Cardiac muscle cell (in vitro differentiated cells and primary cell): ENCODE data around the gene NEK1. TPM values are rescaled to one million over a fixed set of nuclear protein-coding genes. Genes with fewer than 3 reads are reported as not detected.

ENCODE experiments used
- DNase-seq, 2 donors: peaks; one replicate each; pipeline versions ENCODE4 v3.0.0 to v3.0.0-alpha.2; 2010 to 2017; ENCODE audit warnings: low read depth in 1 of 2, low spot score in 1 of 2
- H3K27ac ChIP-seq: fragments of 200-600 bp; sonication (generic); 2 replicates; pipeline ENCODE4 v1.5.1; 2016
- H3K27me3 ChIP-seq: fragments of 200-600 bp; sonication (generic); 2 replicates; pipeline ENCODE4 v1.6.0; 2016; ENCODE audit warnings: control low read depth
- H3K36me3 ChIP-seq: fragments of 200-600 bp; sonication (generic); 2 replicates; pipeline ENCODE4 v1.5.1; 2016; ENCODE audit warnings: control low read depth
- H3K4me1 ChIP-seq: fragments of 200-600 bp; sonication (generic); 2 replicates; pipeline ENCODE4 v1.8.1; 2017; ENCODE audit warnings: low read depth, mild to moderate bottlenecking, mixed run types
- H3K4me3 ChIP-seq: fragments of 200-600 bp; sonication (generic); 2 replicates; pipeline ENCODE4 v1.5.1; 2016; ENCODE audit warnings: mild to moderate bottlenecking
- H3K9me3 ChIP-seq: fragments of 200-600 bp; sonication (generic); 2 replicates; pipeline ENCODE4 v1.5.1; 2017; ENCODE audit warnings: low read depth, mild to moderate bottlenecking, control low read depth
- CTCF ChIP-seq: IDR thresholded peaks from 2 replicates; pipeline ENCODE4 v1.5.1; 2012; ENCODE audit warnings: low read depth, mild to moderate bottlenecking, low read length
- polyA plus RNA-seq: library from polyadenylated mRNA; unstranded; fragments of >200 nt; fragmentation: Nextera tagmentation; extraction: Ambion mirVana; gene quantifications from 2 replicates; pipeline ENCODE4 v1.2.1, GENCODE V29; 2016
- total RNA-seq: library from RNA; depleted of rRNA; stranded (reverse); fragments of >200 nt; gene quantifications from 2 replicates; pipeline ENCODE4 v1.2.3, GENCODE V29; 2016

NEK1 gene
- total and polyA plus RNA-seq, 2 experiments from 2014 or later, result 11.3 to 17.0 TPM

DNA sequence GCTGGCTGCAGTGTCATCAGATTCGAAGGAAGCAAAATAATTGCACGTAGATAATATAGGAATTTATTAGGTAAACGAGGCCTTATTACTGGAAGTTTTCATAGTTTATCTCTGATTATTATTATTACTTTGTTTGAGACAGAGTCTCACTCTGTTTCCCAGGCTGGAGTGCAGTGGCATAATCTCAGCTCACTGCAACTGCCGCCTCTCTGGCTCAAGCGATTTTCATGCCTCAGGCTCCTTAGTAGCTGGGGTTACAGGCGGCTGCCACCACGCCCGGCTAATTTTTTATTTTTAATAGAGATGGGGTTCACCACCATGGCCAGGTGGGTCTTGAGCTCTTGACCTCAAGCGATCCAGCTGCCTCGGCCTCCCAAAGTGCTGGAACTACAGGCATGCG, 20.5 kb upstream of the NEK1 start:
- DNase-seq, result no peak
- Histone ChIP-seq H3K4me3 (no peak overlapping the region), H3K4me1 (peaks cover 6% of the 10 kb centered on the region), H3K27ac (no peak overlapping the region), H3K27me3 (no peaks in the 10 kb centered on the region), H3K9me3 (no peaks in the 10 kb centered on the region), H3K36me3 (no peaks in the 10 kb centered on the region)
- TF ChIP-seq CTCF, result no peak

- H3K4me1 ChIP-seq, result peaks cover 5% of the 10 kb centered on the region
- H3K27me3 ChIP-seq, result no peaks in the 10 kb centered on the region
- no peak overlapping the region for H3K27ac ChIP-seq
- no peaks in the 10 kb centered on the region for H3K9me3 ChIP-seq
- TF ChIP-seq CTCF, result no peak
- no peaks in the 10 kb centered on the region for H3K36me3 ChIP-seq
- no peak overlapping the region for H3K4me3 ChIP-seq
- no peak for DNase-seq
These were observed 17.7 kb upstream of the NEK1 start for GRCh38 chr4:169630069-169630468.

- Histone ChIP-seq H3K4me3 (no peak overlapping the region), H3K4me1 (no peaks in the 10 kb centered on the region), H3K9me3 (no peaks in the 10 kb centered on the region), H3K36me3 (no peaks in the 10 kb centered on the region), H3K27ac (no peak overlapping the region), H3K27me3 (no peaks in the 10 kb centered on the region)
- no peak for TF ChIP-seq CTCF
- no peak for DNase-seq
These were observed 16.2 kb upstream of the NEK1 start for GRCh38 chr4:169628579-169628978.

DNA sequence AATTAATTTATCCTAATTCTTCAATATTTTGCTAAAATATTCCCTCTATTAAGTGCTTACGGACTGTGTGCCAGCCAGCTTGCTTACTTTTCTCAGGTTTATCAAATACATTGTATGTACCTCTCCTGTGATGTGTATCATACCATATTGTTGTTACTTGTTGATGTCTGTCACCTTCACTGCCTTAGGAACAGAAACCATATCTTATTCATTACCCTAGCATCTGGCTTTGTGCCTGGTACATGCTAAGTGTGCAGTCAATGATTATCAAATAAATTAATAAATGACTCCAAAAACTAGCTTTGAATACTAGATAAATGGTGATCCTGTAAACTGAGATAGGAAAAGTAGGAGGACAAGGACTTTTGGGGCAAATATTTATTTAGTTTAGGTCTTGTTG, 14.9 kb upstream of the NEK1 start:
- Histone ChIP-seq H3K4me1 (peaks cover 6% of the 10 kb centered on the region), H3K9me3 (no peaks in the 10 kb centered on the region), H3K36me3 (no peaks in the 10 kb centered on the region), H3K4me3 (no peak overlapping the region), H3K27ac (no peak overlapping the region), H3K27me3 (no peaks in the 10 kb centered on the region)
- no peak for DNase-seq
- no peak for TF ChIP-seq CTCF

- H3K36me3 ChIP-seq, result no peaks in the 10 kb centered on the region
- H3K4me1 ChIP-seq, result peaks cover 9% of the 10 kb centered on the region
- no peak for TF ChIP-seq CTCF
- H3K27ac ChIP-seq, result no peak overlapping the region
- H3K27me3 ChIP-seq, result no peaks in the 10 kb centered on the region
- no peak overlapping the region for H3K4me3 ChIP-seq
- H3K9me3 ChIP-seq, result no peaks in the 10 kb centered on the region
- DNase-seq, result peak in 1 of 2 donors; percentile 18
These were observed 14.2 kb upstream of the NEK1 start for GRCh38 chr4:169626331-169627282.
